ENCODE data around the gene GSTT2B. TPM values are rescaled to one million over a fixed set of nuclear protein-coding genes. Genes with fewer than 3 reads are reported as not detected.
"Not testable (repeated sequence)": the region's sequence is repeated elsewhere in the genome, so short reads cannot be mapped to it uniquely, and the experiment has no call there.

Gene GSTT2B
- total RNA-seq, 1 donor from 2014 or later: 4.9 TPM

GRCh38 chr22:23925020-23925606, 35.9 kb downstream of the GSTT2B start:
- Histone ChIP-seq H2AFZ (ENCODE audit: low read depth, low read length) (no peak overlapping the region), H3K9me3 (ENCODE audit: insufficient read depth, low read depth, low read length) (peaks cover 6% of the 10 kb centered on the region), H3K36me3 (ENCODE audit: insufficient read depth, low read length) (peaks cover 25% of the 10 kb centered on the region), H3K79me2 (ENCODE audit: insufficient read depth, low read length) (no peaks in the 10 kb centered on the region), H3K4me3 (ENCODE audit: insufficient read depth, low read depth, low read length) (no peak overlapping the region), H3K4me2 (ENCODE audit: low read length) (no peak overlapping the region), H3K27me3 (ENCODE audit: insufficient read depth, low read length) (no peaks in the 10 kb centered on the region), H4K20me1 (ENCODE audit: insufficient read depth, low read length) (peaks cover 15% of the 10 kb centered on the region), H3K4me1 (ENCODE audit: insufficient read depth, low read length) (no peaks in the 10 kb centered on the region), H3K27ac (ENCODE audit: low read depth, low read length) (no peak overlapping the region), H3K9ac (ENCODE audit: low read length) (no peak overlapping the region)
- H3K4me3 Mint-ChIP-seq (ENCODE audit: unreplicated experiment): no peak overlapping the region
- H3K4me1 Mint-ChIP-seq (ENCODE audit: low read depth, unreplicated experiment): peaks cover 2% of the 10 kb centered on the region
- FAIRE-seq: no peak
- TF ChIP-seq EZH2 (IDR thresholded peaks at IDR 0.05; ENCODE audit: insufficient read depth, low read length): no peak
- no peak for TF ChIP-seq CTCF (IDR thresholded peaks at IDR 0.05; ENCODE audit: insufficient read depth, low read depth, low read length)
- no peak for DNase-seq (ENCODE audit: low read depth)
- peaks cover 22% of the 10 kb centered on the region for H3K9me3 Mint-ChIP-seq (ENCODE audit: unreplicated experiment)
- H3K36me3 Mint-ChIP-seq (ENCODE audit: low read depth, unreplicated experiment): peaks cover 31% of the 10 kb centered on the region
- no peak overlapping the region for H3K27ac Mint-ChIP-seq (ENCODE audit: unreplicated experiment)
- H3K27me3 Mint-ChIP-seq (ENCODE audit: low read depth, unreplicated experiment): no peaks in the 10 kb centered on the region

GRCh38 chr22:23922921-23923320, 38.1 kb downstream of the GSTT2B start:
- DNase-seq (ENCODE audit: low read depth) (no peak), FAIRE-seq (no peak)
- Histone ChIP-seq H3K27ac (ENCODE audit: low read depth, low read length) (no peak overlapping the region), H3K4me2 (ENCODE audit: low read length) (no peak overlapping the region), H4K20me1 (ENCODE audit: insufficient read depth, low read length) (peaks cover 8% of the 10 kb centered on the region), H3K36me3 (ENCODE audit: insufficient read depth, low read length) (peaks cover 25% of the 10 kb centered on the region), H2AFZ (ENCODE audit: low read depth, low read length) (no peak overlapping the region), H3K4me3 (ENCODE audit: insufficient read depth, low read depth, low read length) (no peak overlapping the region), H3K4me1 (ENCODE audit: insufficient read depth, low read length) (peaks cover 4% of the 10 kb centered on the region), H3K27me3 (ENCODE audit: insufficient read depth, low read length) (no peaks in the 10 kb centered on the region), H3K9ac (ENCODE audit: low read length) (no peak overlapping the region), H3K79me2 (ENCODE audit: insufficient read depth, low read length) (no peaks in the 10 kb centered on the region), H3K9me3 (ENCODE audit: insufficient read depth, low read depth, low read length) (peaks cover 6% of the 10 kb centered on the region)
- Mint-ChIP-seq H3K27ac (ENCODE audit: unreplicated experiment) (no peak overlapping the region), H3K27me3 (ENCODE audit: low read depth, unreplicated experiment) (no peaks in the 10 kb centered on the region), H3K9me3 (ENCODE audit: unreplicated experiment) (peaks cover 18% of the 10 kb centered on the region), H3K4me3 (ENCODE audit: unreplicated experiment) (no peak overlapping the region), H3K4me1 (ENCODE audit: low read depth, unreplicated experiment) (peaks cover 6% of the 10 kb centered on the region), H3K36me3 (ENCODE audit: low read depth, unreplicated experiment) (peaks cover 24% of the 10 kb centered on the region)
- no peak for TF ChIP-seq EZH2 (IDR thresholded peaks at IDR 0.05; ENCODE audit: insufficient read depth, low read length)
- no peak for TF ChIP-seq CTCF (IDR thresholded peaks at IDR 0.05; ENCODE audit: insufficient read depth, low read depth, low read length)

GRCh38 chr22:23921586-23922201, 39.3 kb downstream of the GSTT2B start:
- H3K27me3 Mint-ChIP-seq (ENCODE audit: low read depth, unreplicated experiment): not testable (repeated sequence)

GRCh38 chr22:23920267-23920611, 40.8 kb downstream of the GSTT2B start:
- H3K4me1 ChIP-seq (ENCODE audit: insufficient read depth, low read length); H3K9me3 ChIP-seq (ENCODE audit: insufficient read depth, low read depth, low read length); H3K4me2 ChIP-seq (ENCODE audit: low read length); H4K20me1 ChIP-seq (ENCODE audit: insufficient read depth, low read length); H2AFZ ChIP-seq (ENCODE audit: low read depth, low read length); H3K4me3 ChIP-seq (ENCODE audit: insufficient read depth, low read depth, low read length); H3K4me3 Mint-ChIP-seq (ENCODE audit: unreplicated experiment); H3K27ac Mint-ChIP-seq (ENCODE audit: unreplicated experiment); DNase-seq (ENCODE audit: low read depth); H3K4me1 Mint-ChIP-seq (ENCODE audit: low read depth, unreplicated experiment); H3K79me2 ChIP-seq (ENCODE audit: insufficient read depth, low read length); H3K27me3 ChIP-seq (ENCODE audit: insufficient read depth, low read length); H3K27me3 Mint-ChIP-seq (ENCODE audit: low read depth, unreplicated experiment); FAIRE-seq; H3K27ac ChIP-seq (ENCODE audit: low read depth, low read length); H3K9ac ChIP-seq (ENCODE audit: low read length): not testable (repeated sequence)
- Mint-ChIP-seq H3K36me3 (ENCODE audit: low read depth, unreplicated experiment) (peaks cover 13% of the 10 kb centered on the region), H3K9me3 (ENCODE audit: unreplicated experiment) (peaks cover 11% of the 10 kb centered on the region)
- H3K36me3 ChIP-seq (ENCODE audit: insufficient read depth, low read length): peaks cover 20% of the 10 kb centered on the region

More at GRCh38 chr22:23921586-23922201, 39.3 kb downstream of the GSTT2B start:
- peak; percentile 8 for DNase-seq (ENCODE audit: low read depth)
- not testable (repeated sequence) for FAIRE-seq; H3K27ac Mint-ChIP-seq (ENCODE audit: unreplicated experiment); H3K4me1 ChIP-seq (ENCODE audit: insufficient read depth, low read length); H4K20me1 ChIP-seq (ENCODE audit: insufficient read depth, low read length); H3K9me3 ChIP-seq (ENCODE audit: insufficient read depth, low read depth, low read length); H3K79me2 ChIP-seq (ENCODE audit: insufficient read depth, low read length); H3K4me3 ChIP-seq (ENCODE audit: insufficient read depth, low read depth, low read length); H3K4me3 Mint-ChIP-seq (ENCODE audit: unreplicated experiment); H3K27me3 ChIP-seq (ENCODE audit: insufficient read depth, low read length); H3K4me1 Mint-ChIP-seq (ENCODE audit: low read depth, unreplicated experiment); H3K4me2 ChIP-seq (ENCODE audit: low read length); H2AFZ ChIP-seq (ENCODE audit: low read depth, low read length); H3K9ac ChIP-seq (ENCODE audit: low read length); H3K27ac ChIP-seq (ENCODE audit: low read depth, low read length)
- peaks cover 25% of the 10 kb centered on the region for H3K36me3 ChIP-seq (ENCODE audit: insufficient read depth, low read length)
- Mint-ChIP-seq H3K36me3 (ENCODE audit: low read depth, unreplicated experiment) (peaks cover 19% of the 10 kb centered on the region), H3K9me3 (ENCODE audit: unreplicated experiment) (peaks cover 13% of the 10 kb centered on the region)
